Islet of Langerhans (tissue), 1 donor: ENCODE data around the gene CIAO3.

Experiments used
- FAIRE-seq: peaks from one replicate; lab custom pipeline; 2011; peaks lifted over from hg19 to GRCh38; lab: Jason Lieb, UNC

The CIAO3 gene

DNA sequence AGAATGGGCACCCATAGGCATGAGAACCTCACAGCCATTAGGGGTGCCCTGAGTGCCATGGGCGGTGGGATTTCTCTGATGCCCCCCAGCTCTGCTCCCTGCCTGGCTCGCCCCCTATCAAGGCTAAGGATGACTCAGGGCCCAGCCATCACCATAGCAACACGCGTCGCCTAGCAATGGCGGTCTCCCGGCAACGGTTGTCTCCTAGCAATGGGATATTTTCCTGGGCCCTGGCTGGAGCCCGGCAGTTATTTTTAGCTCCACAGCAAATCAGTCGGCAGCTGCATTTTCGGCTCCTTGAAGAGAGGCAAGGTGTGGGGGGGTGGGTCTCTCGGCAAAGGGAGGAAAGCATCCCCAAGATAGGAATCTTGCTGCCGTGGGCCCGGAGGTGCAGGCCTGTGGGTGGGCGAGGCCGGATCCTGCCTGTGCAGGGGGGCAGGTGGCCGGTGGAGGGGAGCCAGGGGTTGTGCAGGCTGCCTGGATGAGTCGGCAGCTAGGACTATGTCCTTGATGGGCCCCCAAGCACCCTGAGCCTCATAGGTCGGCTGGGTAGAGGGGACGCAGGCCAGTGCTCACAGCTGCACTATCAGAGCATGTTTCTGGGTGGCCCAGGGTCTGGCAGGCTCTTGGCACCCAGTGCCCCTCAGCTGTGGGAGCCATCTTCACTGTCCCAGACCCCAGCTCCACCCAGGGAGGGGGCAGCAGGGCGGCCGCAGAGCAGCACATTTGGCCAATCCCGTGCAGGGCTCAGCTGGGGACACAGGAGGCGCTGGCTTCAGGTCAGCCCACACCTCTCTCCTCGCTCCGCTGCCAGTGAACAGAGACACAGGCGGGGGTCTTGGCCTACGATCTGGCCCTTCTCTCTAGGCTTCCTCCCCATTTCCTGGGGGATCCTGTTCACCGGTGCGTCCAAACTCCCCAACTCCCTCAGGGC lies 31.0 kb downstream of the CIAO3 start:
- no peak for FAIRE-seq

DNA sequence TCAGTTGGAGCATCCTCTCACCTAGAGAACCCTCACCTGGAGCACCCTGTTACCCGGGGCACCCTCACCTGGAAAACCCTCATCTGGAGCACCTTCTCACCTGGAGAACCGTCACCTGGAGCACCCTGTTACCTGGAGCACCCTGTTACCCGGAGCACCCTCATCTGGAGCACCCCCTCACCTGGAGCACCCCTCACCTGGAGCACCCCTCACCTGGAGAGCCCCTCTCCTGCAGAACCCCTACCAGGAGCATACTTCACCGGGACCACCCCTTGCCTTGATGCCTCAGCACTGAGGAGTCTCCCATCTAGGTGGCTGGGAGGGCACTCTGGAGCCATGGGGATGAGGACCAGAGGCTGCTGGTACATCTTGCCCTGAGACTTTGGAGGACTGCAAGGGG lies 31.8 kb downstream of the CIAO3 start:
- no peak for FAIRE-seq

DNA sequence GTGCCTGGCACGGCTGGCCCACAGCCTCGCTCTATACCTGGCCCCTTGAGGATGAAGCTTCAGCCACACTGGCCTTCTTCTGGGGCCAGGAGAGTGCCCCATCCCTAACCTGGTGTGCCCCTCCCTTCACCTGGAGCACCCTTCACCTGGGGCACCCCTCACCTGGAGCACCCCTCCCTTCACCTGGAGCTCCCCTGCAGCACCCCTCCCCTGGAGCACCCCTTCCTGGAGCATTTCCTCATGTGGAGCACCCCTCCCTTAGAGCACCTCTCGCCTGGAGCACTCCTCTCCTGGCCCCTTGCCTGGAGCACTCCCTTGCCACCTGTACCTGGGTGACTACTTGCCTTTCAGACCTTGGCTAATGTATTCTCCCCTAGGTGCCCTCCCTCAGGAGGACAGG lies 32.8 kb downstream of the CIAO3 start:
- no peak for FAIRE-seq

DNA sequence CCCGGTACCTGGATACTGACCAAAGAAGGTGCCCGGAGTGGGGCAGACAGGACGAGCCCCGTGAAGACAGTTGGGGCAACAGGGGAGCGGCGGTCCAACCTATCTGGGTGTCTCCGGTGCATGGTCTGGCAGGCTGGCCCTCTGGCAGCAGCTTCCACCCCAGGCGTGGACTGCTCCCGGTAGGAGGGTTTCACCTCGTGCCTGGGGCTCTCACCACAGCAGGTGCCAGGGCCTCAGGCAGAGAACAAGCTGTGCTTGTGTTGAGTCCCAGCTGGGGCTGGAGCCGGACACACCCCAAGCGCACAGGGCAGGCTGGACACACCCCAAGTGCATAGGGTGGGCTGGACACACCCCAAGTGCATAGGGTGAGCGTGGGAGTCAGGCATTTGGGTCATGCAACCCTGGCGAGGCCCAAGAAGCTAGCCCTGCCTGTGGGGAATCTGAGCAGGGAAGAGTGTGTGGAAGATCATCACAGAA lies 33.7 kb downstream of the CIAO3 start:
- no peak for FAIRE-seq

GRCh38 chr16:706189-707061 lies 34.4 kb downstream of the CIAO3 start:
- FAIRE-seq, result no peak

DNA sequence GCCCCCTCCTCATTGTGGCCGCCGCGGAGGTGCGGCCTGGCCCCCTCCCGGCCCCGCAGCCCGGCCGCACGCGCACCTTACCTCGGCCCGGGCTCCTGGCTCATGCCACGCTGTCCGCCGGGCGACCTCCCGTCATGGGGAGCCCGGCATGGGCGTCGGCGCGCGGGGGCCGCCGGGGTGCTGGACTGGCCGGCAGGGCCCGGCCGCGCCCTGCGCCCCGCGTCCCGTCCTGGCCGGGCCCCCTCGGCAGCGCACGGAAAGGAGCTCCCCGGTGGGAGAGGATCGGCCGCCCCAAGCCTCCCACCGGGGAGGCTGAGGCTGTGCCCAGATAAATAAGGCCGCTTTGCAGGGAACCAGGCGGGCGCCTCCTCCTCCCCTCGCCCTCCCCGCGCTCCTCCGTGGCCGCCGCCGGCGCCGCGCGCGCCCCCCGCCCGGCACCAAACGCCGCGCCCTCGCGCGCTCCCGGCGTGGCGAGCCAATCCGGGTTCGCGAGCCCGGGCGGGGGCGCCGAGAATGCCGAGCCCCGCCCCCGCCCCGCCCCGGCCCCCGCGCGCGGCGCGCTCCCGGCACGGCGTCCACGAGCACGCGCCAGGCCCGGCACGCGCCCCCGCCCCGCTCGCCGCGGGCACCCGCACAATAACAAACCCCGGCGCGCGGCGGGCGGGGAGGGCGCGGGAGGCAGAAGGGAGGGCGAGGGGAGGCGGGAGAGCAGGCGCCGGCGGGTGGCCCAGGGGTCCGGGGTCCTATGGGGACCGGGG lies 35.2 kb downstream of the CIAO3 start, which contains the start of gene FBXL16:
TSS of gene FBXL16 (minus strand) at position 371 of the 758 bp plus-strand sequence. CDS start 8,396 bp downstream, outside the sequence.
- no peak for FAIRE-seq

- FAIRE-seq, result no peak
These were observed 36.0 kb downstream of the CIAO3 start for GRCh38 chr16:704552-705380.

GRCh38 chr16:704047-704446 lies 36.8 kb downstream of the CIAO3 start:
- no peak for FAIRE-seq

GRCh38 chr16:703406-703805 lies 37.4 kb downstream of the CIAO3 start:
- no peak for FAIRE-seq

- no peak for FAIRE-seq
These were observed 38.5 kb downstream of the CIAO3 start for GRCh38 chr16:702341-702740.

GRCh38 chr16:700684-701584 lies 39.9 kb downstream of the CIAO3 start:
- FAIRE-seq, result no peak

- no peak for FAIRE-seq
These were observed 41.7 kb downstream of the CIAO3 start for GRCh38 chr16:698911-699671.

- no peak for FAIRE-seq
These were observed 45.3 kb downstream of the CIAO3 start for GRCh38 chr16:695355-696089.

DNA sequence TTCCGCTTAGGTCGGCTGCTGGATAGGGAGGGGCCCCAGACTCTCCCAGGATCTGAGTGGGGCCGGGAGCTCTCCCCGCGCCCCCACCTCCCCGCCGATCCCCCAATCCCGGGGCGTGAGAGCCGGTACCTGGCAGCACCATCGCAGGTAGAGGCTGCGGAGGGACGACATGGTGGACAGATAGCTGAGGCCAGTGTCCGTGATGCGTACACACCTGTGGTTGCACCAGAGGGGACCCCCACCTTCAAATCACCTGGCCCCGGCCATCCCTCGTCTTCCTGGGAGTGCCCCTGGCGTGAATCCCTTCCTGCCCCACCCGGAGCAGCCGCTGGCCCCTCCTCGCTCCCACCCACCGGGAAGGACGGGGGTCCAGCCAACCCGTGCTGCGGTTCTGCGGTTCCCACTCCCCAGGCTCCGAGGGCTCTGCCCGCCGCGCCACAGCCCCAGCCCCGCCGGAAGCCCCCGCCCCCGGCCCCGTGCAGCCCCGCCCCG lies 45.9 kb downstream of the CIAO3 start:
- FAIRE-seq, result no peak

DNA sequence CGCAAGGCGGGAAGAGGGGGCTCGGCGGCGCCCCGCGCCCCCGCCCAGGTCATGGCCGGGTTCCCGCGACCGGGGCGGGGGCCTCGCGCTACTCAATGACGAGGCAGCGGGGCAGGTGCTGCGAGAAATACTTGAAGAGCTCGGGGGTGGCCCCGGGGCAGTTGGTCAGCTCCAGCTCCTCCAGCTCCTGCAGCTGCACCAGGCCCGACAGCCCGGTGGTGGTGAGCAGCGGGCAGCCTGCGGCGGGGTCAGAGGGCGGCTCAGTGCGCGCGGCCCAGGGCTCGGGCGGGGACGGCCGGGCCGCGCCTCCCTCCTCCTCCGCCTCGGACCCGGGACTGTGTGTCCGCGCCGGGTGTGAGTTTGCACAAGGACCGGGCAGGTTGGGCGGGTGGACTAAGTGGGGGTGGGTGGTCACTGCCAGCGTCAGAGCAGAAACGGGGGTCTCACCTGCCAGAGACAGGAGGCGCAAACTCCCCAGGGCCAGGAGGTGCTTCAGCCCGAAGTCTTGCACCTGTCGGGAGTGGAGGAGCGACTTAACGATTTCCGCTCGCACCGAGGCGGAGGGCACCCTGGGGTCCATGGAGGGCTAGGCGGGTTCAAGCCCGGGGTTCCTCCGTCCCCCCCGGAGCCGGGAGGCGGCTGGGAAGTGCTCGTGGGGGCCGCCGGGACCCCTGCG lies 46.5 kb downstream of the CIAO3 start:
- no peak for FAIRE-seq

- FAIRE-seq, result no peak
These were observed 47.0 kb downstream of the CIAO3 start for GRCh38 chr16:693766-694165.

DNA sequence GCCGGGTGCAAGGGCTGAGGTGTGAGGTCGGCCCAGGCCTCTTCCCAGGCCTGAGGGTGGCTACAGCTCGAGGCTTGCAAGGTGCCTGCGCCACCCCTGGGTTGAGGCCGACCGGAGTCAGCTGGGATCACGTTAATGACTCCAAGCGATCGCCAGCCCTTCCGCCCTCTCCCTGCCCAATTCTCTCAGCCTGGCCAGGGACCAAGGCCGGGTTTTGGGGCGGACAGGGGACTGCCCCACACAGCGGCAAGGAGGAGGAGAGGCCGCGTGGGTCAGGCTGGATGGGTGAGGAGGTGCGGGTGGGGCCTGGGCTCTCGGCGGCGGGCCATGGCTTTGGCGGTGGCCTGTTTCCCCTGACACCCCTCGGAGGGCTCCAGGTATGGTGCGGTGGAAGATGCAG lies 47.4 kb downstream of the CIAO3 start:
- FAIRE-seq, result no peak
